Stimulated activated CD8-positive, alpha-beta memory T cell treated with anti-CD3 and anti-CD28 coated beads, Interleukin-15, amount 100 ng/mL, for 4 hours (primary cell): ENCODE results near the gene MAP3K10.
A peak's percentile ranks its signal among the peaks of the same experiment; 100 is the strongest.
"Not testable (repeated sequence)": the region's sequence is repeated elsewhere in the genome, so short reads cannot be mapped to it uniquely, and the experiment has no call there.

Experiments
- DNase-seq, 2 donors: peaks; one replicate each; pipeline ENCODE4 v3.0.0-alpha.2; 2020; ENCODE audit warnings: low read depth in 2 of 2

MAP3K10 gene

DNA sequence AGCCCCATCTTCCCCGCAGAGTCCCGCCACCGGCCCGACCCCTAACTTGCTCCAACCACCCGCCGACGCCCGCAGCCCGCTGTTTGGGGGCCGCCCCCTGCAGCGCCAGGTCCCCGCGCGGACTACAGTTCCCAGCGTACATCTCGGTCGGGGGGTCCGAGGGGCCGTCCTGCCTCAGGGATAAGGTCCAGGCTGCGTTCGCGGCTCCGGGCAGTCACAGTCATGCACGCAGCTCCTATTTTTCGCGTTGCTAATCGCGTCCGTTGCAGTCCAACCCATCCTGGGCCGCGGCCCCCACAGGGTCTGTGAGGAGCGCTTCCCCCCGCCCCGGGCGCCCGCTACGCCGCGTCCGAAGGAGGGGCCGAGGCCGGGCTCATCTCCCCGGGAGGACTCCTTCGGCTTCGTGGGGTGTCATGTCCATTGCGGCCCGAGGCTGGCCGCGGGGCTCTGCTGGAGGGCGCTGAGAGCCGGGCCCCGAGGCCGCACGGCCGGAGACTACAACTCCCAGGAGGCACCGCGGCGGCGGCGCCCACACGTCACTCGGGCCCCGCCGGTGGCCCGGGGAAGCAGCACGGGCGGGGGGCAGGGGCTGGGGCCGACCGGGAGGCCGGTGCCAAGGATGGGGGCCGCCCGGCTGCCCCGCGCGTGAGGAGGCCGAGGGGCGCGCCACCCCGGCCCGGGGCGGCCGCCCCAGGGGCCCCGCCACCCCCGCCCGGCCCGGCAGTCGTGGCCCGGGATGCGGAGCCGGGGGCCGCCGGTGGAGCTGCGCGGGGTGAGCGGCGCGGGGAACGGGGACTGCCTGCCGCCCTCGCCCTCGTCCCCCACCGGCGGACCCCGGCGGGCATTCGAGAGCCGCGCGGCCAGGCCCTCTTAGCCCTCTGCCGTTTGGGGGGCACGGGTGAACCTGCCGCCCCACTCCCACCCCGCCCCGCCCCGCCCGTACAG is at the start of gene MAP3K10:
Gene MAP3K10, plus strand, starts transcription at position 536 of the 945 bp plus-strand sequence. CDS start 606 bp downstream, outside the sequence.
- peak; percentile 50 to 57 for DNase-seq

DNA sequence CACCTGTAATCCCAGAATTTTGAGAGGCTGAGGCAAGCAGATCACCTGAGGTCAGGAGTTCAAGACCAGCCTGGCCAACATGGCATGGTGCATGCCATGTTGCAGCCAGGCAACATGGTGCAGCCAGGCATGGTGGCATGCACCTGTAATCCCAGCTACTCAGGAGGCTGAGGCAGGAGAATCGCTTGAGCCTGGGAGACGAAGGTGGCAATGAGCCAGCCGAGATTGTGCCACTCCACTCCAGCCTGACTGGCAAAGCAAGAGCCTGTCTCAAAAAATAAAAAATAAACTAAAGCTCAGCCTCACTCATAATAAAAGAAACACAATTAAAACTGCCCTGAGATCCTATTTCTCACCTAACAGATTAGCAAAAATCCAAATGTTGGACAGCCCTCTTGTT is 49.7 kb upstream of the MAP3K10 start:
- DNase-seq: no peak

- peak in 1 of 2 donors; percentile 15 for DNase-seq
Observed at GRCh38 chr19:40143612-40144011, 47.6 kb upstream of the MAP3K10 start.

DNA sequence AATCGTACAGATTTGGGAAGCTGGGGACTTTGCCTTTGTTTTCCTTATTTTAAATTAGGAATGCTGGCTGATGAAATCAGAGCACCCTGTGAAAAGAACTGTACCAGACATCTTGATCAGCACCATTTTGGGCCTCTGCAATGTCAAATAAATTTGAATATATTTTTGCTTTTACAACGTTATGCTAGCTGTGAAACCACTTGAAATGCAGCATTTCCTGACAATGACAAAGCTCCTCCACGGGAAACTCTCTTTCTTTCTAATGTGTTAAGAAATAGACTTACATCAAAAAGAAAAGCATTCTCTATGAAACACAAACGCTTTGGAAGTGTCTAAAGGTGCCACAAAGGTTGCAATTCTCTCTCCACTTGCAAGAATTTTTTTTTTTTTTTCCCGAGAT is 47.1 kb upstream of the MAP3K10 start:
- no peak for DNase-seq

DNA sequence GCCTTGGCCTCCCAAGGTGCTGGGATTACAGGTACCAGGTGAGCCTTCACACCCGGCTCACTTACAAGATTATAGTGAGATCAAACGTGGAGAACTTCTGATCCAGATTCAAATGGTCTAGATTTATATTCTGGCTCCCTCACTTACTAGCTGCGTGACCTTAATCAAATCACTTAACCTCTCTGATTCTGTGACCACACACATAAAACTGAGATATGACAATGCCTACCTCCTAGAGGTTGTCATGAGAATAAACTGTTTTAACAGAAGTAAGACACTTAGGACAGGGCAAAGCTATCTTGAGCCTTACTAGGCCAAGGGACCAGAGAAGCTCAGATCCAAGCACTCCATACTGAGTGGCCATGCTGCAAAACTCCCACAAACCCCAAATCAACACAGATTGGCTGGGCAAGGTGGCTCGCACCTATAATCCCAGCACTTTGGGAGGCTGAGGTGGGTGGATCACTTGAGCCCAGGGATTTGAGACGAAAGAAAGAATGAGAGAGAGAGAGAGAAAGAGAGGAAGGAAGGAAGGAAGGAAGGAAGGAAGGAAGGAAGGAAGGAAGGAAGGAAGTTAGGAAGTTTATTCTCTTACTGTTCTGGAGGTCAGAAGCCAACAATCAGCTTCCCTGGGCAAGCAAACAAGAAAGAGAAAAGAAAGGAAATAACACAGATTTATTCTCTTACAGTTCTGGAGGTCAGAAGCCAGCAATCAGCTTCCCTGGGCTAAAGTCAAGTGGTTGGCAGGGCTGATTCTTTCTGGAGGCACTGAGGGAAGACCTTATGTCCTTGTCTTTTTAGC is 46.1 kb upstream of the MAP3K10 start:
- no peak for DNase-seq

DNA sequence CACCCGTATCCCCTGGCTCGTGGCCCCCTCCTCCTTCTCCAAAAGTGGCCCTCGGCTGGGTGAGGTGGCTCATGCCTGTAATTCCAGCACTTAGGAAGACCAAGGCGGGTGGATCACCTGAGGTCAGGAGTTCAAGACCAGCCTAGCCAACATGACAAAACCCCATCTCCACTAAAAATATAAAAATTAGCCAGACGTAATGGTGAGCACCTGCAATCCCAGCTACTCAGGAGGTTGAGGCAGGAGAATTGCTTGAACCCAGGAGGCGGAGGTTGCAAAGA is 45.5 kb upstream of the MAP3K10 start:
- not testable (repeated sequence) for DNase-seq

DNA sequence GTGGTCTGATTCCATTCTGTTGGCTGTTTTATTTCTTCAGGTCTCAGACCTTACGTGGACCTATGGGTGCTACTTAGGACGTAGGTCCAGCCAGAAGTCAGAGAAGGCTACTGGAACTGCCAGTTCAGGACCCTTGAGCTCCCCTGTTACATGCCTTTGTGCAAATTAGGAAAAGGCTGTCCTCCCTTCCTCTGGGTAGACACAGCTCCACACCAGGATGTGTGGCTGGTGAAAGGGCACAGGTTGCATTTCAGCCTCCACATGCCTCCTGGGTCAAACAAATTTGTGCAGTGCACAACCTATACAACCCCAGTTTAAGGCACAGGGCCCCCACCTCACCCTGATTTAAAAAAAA is 43.9 kb upstream of the MAP3K10 start:
- no peak for DNase-seq

DNA sequence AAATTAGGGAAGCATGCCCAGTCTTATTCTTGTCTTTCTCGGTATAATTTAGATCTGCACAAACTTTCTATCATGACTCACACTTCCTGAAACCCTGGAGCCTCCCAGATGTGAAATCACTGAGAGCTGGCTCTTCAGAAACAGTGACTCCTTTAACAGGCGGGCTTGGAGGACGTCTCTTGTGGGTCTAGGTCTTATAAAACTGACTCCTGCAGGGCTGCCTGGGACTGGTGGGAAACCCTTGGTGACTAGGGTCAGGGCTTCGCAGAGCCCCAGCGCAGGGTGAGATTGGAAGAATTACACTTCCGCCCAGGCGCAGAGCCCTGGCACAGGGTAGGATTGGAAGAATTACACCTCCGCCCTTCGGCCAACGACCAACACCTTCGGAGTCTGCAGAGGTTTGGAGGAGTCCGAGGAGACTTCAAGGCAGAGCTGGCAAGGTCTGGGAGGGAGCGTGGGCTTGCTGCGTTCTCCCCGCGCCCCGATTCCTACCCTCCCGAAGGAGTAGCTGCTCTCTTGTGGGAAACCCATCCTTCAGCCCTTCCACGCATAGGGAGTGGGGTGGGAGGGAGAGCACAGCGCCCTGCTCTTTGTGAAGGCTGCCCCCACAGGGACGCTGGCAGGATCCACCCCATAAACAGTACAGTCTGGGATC is 43.4 kb upstream of the MAP3K10 start:
- no peak for DNase-seq

GRCh38 chr19:40149501-40149900 is 41.7 kb upstream of the MAP3K10 start:
- no peak for DNase-seq

DNA sequence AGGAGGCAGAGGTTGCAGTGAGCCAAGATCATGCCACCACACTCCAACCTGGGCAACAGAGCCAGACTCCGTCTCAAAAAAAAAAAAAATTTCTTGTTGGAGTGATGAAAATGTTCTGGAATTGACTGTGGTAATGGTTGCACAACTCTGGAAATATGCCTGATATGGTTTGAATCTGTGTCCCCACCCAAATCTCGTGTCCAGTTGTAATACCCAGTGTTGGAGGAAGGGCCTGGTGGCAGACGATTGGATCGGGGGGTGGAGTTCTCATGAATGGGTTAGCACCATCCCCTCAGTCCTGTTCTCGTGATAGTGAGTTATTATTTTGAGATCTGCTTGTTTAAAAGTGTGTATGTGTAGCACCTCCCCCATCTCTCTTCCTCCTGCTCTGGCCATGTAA is 41.1 kb upstream of the MAP3K10 start:
- DNase-seq: no peak

DNA sequence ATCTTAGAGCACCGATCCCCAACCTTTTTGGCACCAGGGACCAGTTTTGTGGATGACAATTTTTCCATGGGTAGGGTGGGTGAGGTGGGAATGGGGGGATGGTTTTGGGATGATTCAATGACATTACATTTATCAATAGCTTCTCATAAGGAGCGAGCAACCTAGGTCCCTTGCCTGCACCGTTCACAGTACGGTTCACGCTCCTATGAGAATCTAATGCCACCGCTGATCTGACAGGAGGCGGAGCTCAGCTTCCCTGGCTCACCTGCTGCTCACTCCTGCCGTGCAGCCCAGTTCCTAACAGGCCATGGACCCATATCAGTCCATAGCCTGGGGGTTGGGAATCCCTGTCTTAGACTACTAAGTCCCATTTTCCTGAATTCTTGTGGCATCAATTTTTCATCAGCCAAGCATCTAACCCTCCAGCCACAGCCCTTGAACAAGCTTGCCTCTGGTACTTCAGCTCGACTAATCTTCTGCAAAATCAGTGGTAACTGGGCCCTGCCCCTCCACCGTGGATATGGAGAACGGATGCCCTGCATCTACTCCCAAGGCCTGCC is 37.0 kb upstream of the MAP3K10 start:
- DNase-seq: no peak

DNA sequence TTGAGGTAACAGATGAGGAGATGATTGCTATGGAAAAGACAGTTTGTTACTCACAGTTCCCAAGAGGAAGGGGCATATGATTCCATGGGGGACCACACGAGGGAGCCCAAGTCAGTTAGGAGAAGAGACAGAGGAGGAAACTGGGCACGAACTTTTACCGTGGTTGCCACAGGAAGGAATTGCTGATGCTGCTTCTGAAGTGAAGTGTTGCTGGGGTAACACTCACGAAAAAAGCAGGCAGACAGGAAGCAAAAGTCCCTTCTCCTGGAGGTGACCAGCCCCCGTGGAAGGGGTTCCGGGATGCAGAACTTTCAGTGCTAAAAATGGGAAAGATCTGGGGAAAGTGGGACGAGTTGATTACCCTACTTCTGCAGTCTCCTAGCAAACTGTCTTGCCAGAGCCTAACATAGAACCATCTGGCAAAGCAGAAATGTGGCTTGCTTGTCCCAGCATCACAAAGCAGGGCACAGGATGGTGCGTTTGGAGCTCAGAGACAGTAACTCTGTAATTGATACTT is 35.4 kb upstream of the MAP3K10 start:
- no peak for DNase-seq

GRCh38 chr19:40157059-40157458 is 34.2 kb upstream of the MAP3K10 start:
- no peak for DNase-seq

- DNase-seq: no peak
Observed at GRCh38 chr19:40159744-40160143, 31.5 kb upstream of the MAP3K10 start.

- no peak for DNase-seq
Observed at GRCh38 chr19:40162104-40162503, 29.1 kb upstream of the MAP3K10 start.

GRCh38 chr19:40163541-40164129 is 27.6 kb upstream of the MAP3K10 start:
- no peak for DNase-seq

DNA sequence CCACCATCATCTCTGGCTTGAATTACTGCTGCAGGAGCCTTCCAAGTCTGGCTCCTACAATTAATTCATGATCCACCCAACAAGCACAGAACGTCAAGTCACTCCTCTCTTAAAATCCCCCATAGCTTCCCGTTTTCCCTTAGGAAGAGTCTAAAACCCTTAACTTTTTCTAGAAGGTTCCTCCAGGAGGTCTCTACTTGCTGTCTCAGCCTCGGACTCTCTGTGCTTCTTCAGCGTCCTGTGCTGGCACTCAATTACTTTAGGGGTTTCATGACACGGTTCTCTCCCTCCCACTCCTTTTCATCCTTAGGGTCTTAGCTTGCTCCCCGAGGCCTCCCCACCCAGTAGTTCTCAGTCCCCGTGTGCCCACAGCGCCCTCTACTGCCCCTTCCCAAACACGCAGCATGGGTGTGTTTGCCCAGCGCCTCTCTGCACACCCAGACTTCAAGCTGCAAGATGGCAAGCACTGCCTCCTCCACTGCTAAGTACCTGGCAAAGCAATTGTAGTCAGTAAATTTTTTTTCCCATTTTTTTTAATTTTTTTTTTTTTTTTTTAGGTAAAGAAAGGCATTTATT is 25.8 kb upstream of the MAP3K10 start:
- peak; percentile 23 to 38 for DNase-seq

DNA sequence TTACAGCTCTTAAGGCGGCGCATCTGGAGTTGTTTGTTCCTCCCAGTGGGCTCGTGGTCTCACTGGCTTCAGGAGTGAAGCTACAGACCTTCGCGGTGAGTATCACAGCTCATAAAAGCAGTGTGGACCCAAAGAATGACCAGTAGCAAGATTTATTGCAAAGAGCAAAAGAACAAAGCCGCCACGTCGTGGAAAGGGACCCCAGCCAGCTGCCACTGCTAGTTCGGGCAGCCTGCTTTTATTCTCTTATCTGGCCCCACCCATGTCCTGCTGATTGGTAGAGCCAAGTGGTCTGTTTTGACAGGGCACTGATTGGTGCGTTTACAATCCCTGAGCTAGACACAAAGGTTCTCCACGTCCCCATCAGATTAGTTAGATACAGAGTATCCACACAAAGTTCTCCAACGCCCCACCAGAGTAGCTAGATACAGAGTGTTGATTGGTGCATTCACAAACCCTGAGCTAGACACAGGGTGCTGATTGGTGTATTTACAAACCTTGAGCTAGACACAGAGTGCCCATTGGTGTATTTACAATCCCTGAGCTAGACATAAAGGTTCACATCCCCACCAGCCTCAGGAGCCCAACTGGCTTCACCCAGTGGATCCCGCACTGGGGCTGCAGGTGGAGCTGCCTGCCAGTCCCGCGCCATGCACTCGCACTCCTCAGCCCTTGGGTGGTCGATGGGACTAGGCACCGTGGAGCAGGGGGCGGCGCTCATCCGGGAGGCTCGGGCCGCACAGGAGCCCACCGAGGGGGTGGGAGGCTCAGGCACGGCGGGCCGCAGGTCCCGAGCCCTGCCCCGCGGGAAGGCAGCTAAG is 21.5 kb upstream of the MAP3K10 start:
- not testable (repeated sequence) for DNase-seq

- not testable (repeated sequence) for DNase-seq
Observed at GRCh38 chr19:40170303-40170989, 20.8 kb upstream of the MAP3K10 start.

GRCh38 chr19:40171293-40171692 is 19.9 kb upstream of the MAP3K10 start:
- DNase-seq: not testable (repeated sequence)
